Keratinocyte (primary cell): ENCODE results near the gene C4orf50. TPM values are rescaled to one million over a fixed set of nuclear protein-coding genes. Genes with fewer than 3 reads are reported as not detected.

Experiments used
- DNase-seq: peaks from one replicate; pipeline ENCODE4 v3.0.0-alpha.2; 2011; ENCODE audit warnings: low read depth, missing footprints, low spot score
- FAIRE-seq: peaks from 2 replicates; lab custom pipeline; 2011; peaks lifted over from hg19 to GRCh38; lab: Jason Lieb, UNC
- H2AFZ ChIP-seq: 2 replicates; pipeline ENCODE4 v1.6.0; 2012; ENCODE audit warnings: low read length, control low read depth, inconsistent platforms; ENCODE audit not compliant: control insufficient read depth
- H3K27ac ChIP-seq: 2 replicates; pipeline ENCODE4 v1.5.1; 2011; ENCODE audit warnings: low read length; ENCODE audit not compliant: control insufficient read depth, insufficient read depth
- H3K27me3 ChIP-seq: 3 replicates; pipeline ENCODE4 v1.6.0; 2011; ENCODE audit warnings: low read length; ENCODE audit not compliant: control insufficient read depth, insufficient read depth; ENCODE audit errors: extremely low read depth
- H3K36me3 ChIP-seq, 2 experiments: 2 replicates in 1 of 2; 3 replicates in 1 of 2; pipeline ENCODE4 v1.5.1; 2011; ENCODE audit warnings: low read length in 2 of 2, mild to moderate bottlenecking in 1 of 2; ENCODE audit not compliant: control insufficient read depth in 2 of 2, insufficient read depth in 2 of 2; ENCODE audit errors: extremely low read depth in 1 of 2
- H3K4me1 ChIP-seq: 3 replicates; pipeline ENCODE4 v1.5.1; 2011; ENCODE audit warnings: low read length; ENCODE audit not compliant: control insufficient read depth, insufficient read depth; ENCODE audit errors: extremely low read depth
- H3K4me2 ChIP-seq: 3 replicates; pipeline ENCODE4 v1.6.0; 2011; ENCODE audit warnings: low read depth, low read length; ENCODE audit not compliant: control insufficient read depth, insufficient read depth; ENCODE audit errors: extremely low read depth
- H3K4me3 ChIP-seq, 3 experiments: fragments of 200-600 bp in 1 of 3; sonication (generic) in 1 of 3; 2 replicates in 2 of 3; 3 replicates in 1 of 3; pipeline ENCODE4 v1.5.1; 2011 to 2016; ENCODE audit warnings: low read length in 3 of 3, mild to moderate bottlenecking in 3 of 3, control low read depth in 2 of 3, inconsistent platforms in 1 of 3, low read depth in 1 of 3, mixed read lengths in 1 of 3, mixed run types in 1 of 3, moderate library complexity in 1 of 3; ENCODE audit not compliant: control insufficient read depth in 2 of 3, insufficient read depth in 2 of 3; ENCODE audit errors: extremely low read depth in 1 of 3
- H3K79me2 ChIP-seq: 2 replicates; pipeline ENCODE4 v1.6.0; 2012; ENCODE audit warnings: low read length; ENCODE audit not compliant: control insufficient read depth, insufficient read depth
- H3K9ac ChIP-seq: 3 replicates; pipeline ENCODE4 v1.6.0; 2011; ENCODE audit warnings: low read length; ENCODE audit not compliant: control insufficient read depth, insufficient read depth; ENCODE audit errors: extremely low read depth
- H3K9me1 ChIP-seq: 3 replicates; pipeline ENCODE4 v1.6.0; 2011; ENCODE audit warnings: low read length; ENCODE audit not compliant: control insufficient read depth, insufficient read depth; ENCODE audit errors: extremely low read depth
- H3K9me3 ChIP-seq: 2 replicates; pipeline ENCODE4 v1.5.1; 2012; ENCODE audit warnings: low read depth, low read length; ENCODE audit not compliant: control insufficient read depth
- H4K20me1 ChIP-seq: 3 replicates; pipeline ENCODE4 v1.6.0; 2011; ENCODE audit warnings: low read length; ENCODE audit not compliant: control insufficient read depth, insufficient read depth; ENCODE audit errors: extremely low read depth
- CTCF ChIP-seq, 3 experiments: IDR thresholded peaks in 1 of 3; conservative IDR thresholded peaks in 1 of 3; optimal IDR thresholded peaks in 1 of 3; 2 replicates in 2 of 3; 3 replicates in 1 of 3; pipeline versions ENCODE3 to v1.5.1; 2011; ENCODE audit warnings: low read length in 3 of 3, mild to moderate bottlenecking in 3 of 3, moderate library complexity in 2 of 3, control low read depth in 1 of 3, inconsistent platforms in 1 of 3; ENCODE audit not compliant: insufficient read depth in 2 of 3; ENCODE audit errors: extremely low read depth in 1 of 3
- EZH2 ChIP-seq: IDR thresholded peaks from one replicate; pipeline ENCODE4 v1.6.1; 2012; ENCODE audit warnings: inconsistent platforms, mild to moderate bottlenecking, low read length, moderate library complexity
- dilution Hi-C: fragments of 300-500 bp; cut with MboI; formaldehyde crosslinking; loops from one replicate; pipeline ENCODE4 v1.7.0; 2020; ENCODE audit warnings: low sequenced_read_pairs; ENCODE audit not compliant: extremely low pct_ligation_motif_present
- polyA plus RNA-seq, 5 experiments: library from polyadenylated mRNA; depleted of rRNA in 3 of 5; stranded (reverse) in 3 of 5; stranded (forward) in 1 of 5; unstranded in 1 of 5; fragments of >200 nt; gene quantifications; 1 replicate in 1 of 5; 2 replicates in 3 of 5; 3 replicates in 1 of 5; pipeline versions ENCODE4 v1.2.1 to v1.2.3, GENCODE V29; 2011 to 2012; ENCODE audit warnings: missing spikeins in 2 of 5, low read depth in 1 of 5, low replicate concordance in 1 of 5

Gene C4orf50
- polyA plus RNA-seq, 1 donor (not counting 4 experiments of a cell fraction or from before 2014, with no cell fraction given): not detected

- H3K27ac ChIP-seq: no peak overlapping the region
- no peaks in the 10 kb centered on the region for H4K20me1 ChIP-seq
- H3K9me1 ChIP-seq: no peaks in the 10 kb centered on the region
- H3K27me3 ChIP-seq: peaks cover 4% of the 10 kb centered on the region
- H3K36me3 ChIP-seq: no peaks in the 10 kb centered on the region
- no peak overlapping the region for H3K4me2 ChIP-seq
- no peak overlapping the region for H3K4me3 ChIP-seq
- TF ChIP-seq EZH2: no peak
- no peak for TF ChIP-seq CTCF (optimal IDR thresholded peaks at IDR 0.05 in 1 of 3, IDR thresholded peaks at IDR 0.05 in 1 of 3, conservative IDR thresholded peaks at IDR 0.05 in 1 of 3; ENCODE audit: extremely low read depth in 1 of 3, insufficient read depth in 2 of 3, low read length in 3 of 3)
- H2AFZ ChIP-seq: no peak overlapping the region
- no peaks in the 10 kb centered on the region for H3K4me1 ChIP-seq
- DNase-seq (no peak), FAIRE-seq (no peak)
- dilution Hi-C loops: no loop called here
- H3K9me3 ChIP-seq: no peaks in the 10 kb centered on the region
- no peak overlapping the region for H3K9ac ChIP-seq
- H3K79me2 ChIP-seq: no peaks in the 10 kb centered on the region
Measured at GRCh38 chr4:5928844-5929420, 89.3 kb downstream of the C4orf50 start.

DNA sequence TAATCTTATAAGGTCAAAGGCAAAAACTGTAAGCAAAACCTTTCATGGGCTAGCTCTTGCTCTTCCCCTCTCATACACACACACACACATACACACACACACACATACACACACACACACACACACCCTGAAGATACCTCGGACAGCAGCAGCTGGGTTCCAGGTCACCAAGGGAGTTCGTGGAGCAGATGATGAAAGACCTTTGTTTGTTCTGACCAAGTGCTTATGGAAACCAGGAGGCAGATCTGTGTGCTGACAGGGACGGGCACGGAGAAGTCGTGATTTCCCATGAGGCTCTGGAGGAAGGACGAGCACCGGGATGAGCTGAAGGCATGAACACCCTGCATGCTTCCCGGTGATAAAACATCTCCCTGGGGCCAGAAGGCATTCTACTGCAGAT lies 90.0 kb downstream of the C4orf50 start:
- Histone ChIP-seq H3K4me1 (no peaks in the 10 kb centered on the region), H2AFZ (no peak overlapping the region), H3K4me2 (no peak overlapping the region), H3K79me2 (no peaks in the 10 kb centered on the region), H3K27ac (no peak overlapping the region), H4K20me1 (no peaks in the 10 kb centered on the region), H3K4me3 (no peak overlapping the region), H3K27me3 (peaks cover 4% of the 10 kb centered on the region), H3K9me3 (no peaks in the 10 kb centered on the region), H3K9me1 (no peaks in the 10 kb centered on the region), H3K9ac (no peak overlapping the region), H3K36me3 (no peaks in the 10 kb centered on the region)
- FAIRE-seq (no peak), DNase-seq (no peak)
- dilution Hi-C loops: no loop called here
- TF ChIP-seq CTCF (optimal IDR thresholded peaks at IDR 0.05 in 1 of 3, IDR thresholded peaks at IDR 0.05 in 1 of 3, conservative IDR thresholded peaks at IDR 0.05 in 1 of 3; ENCODE audit: extremely low read depth in 1 of 3, insufficient read depth in 2 of 3, low read length in 3 of 3): no peak
- no peak for TF ChIP-seq EZH2
